Psoas muscle (tissue), 8 donors: ENCODE results near the gene HSPA12A. TPM values are rescaled to one million over a fixed set of nuclear protein-coding genes. Genes with fewer than 3 reads are reported as not detected.

Experiments
- ATAC-seq, 4 donors: fragments of 200-7000 bp; cut with Tn5 transposase; one replicate each; pipeline ENCODE4 v1.9.1; 2020; ENCODE audit warnings: moderate library complexity in 3 of 4, mild to moderate bottlenecking in 2 of 4
- DNase-seq, 2 donors: peaks; one replicate each; pipeline ENCODE4 v3.0.0-alpha.2; 2020
- H3K27ac ChIP-seq: fragments of 200-600 bp; one replicate; pipeline ENCODE4 v1.8.0; 2022
- H3K27me3 ChIP-seq, 3 donors: fragments of 200-600 bp in 1 of 3; one replicate each; pipeline versions ENCODE4 v1.6.1 to v1.8.0; 2013 to 2022; ENCODE audit warnings: low read length in 2 of 3, mild to moderate bottlenecking in 2 of 3, moderate library complexity in 1 of 3; ENCODE audit not compliant: insufficient read depth in 3 of 3
- H3K36me3 ChIP-seq, 2 donors: fragments of 200-600 bp in 1 of 2; one replicate each; pipeline versions ENCODE4 v1.6.1 to v1.8.0; 2013 to 2022; ENCODE audit warnings: low read depth in 1 of 2, mild to moderate bottlenecking in 1 of 2, moderate library complexity in 1 of 2; ENCODE audit not compliant: insufficient read depth in 1 of 2
- H3K4me1 ChIP-seq: fragments of 200-600 bp; one replicate; pipeline ENCODE4 v1.8.0; 2022
- H3K4me3 ChIP-seq: fragments of 200-600 bp; one replicate; pipeline ENCODE4 v1.8.0; 2022; ENCODE audit warnings: mild to moderate bottlenecking
- H3K9me3 ChIP-seq: fragments of 200-600 bp; one replicate; pipeline ENCODE4 v1.8.0; 2022
- CTCF ChIP-seq: fragments of 200-600 bp; IDR thresholded peaks from one replicate; pipeline ENCODE4 v1.8.0; 2022; ENCODE audit warnings: antibody characterized with exemption
- WGBS, 3 donors: extraction: QIAGEN DNeasy Blood & Tissue Kit; methylation state at CpG; one replicate each; pipeline versions ENCODE4 v1.1.6 to v1.1.7; 2013; 5-methylcytosine and 5-hydroxymethylcytosine counted together
- intact Hi-C, 2 donors: fragments of 100-400 bp; cut with DNase I; formaldehyde crosslinking; loops; one replicate each; pipeline versions ENCODE4 v1.11.0 to v1.14.2; 2022
- polyA plus RNA-seq, 3 donors: library from polyadenylated mRNA; stranded (reverse); fragments of 200-250 nt; gene quantifications; one replicate each; pipeline ENCODE4 v1.2.3, GENCODE V29; 2013
- total RNA-seq, 4 donors: library from RNA; stranded (reverse); fragmentation: NEBNext Ultra II Directional in 2 of 4; extraction: Animal tissue kit (Norgen Biotek cat#: 25700) in 2 of 4; gene quantifications; one replicate each; pipeline versions ENCODE4 v1.2.1 to v1.2.4, GENCODE V29; 2021 to 2023
- donor health status: healthy with polysubstance abuse.
- donor health status: DM: no; HTN: no; CAD: no; lungs with moderate emphysema.
- donor health status: Bipolar disorder and iron deficiency.
- donor health status: healthy.
- donor health status: DM: yes; HTN: yes; CAD: no.
- donor health status: DM: no; HTN: no; CAD: no.
- donor health status: DM: no; HTN: no; CAD: no.
- donor health status: DM: yes; HTN: yes; CAD: no.

Gene HSPA12A
- total and polyA plus RNA-seq, 7 donors = 2.6 to 11.4 (median 7.0) TPM

GRCh38 chr10:116708391-116708821, 34.0 kb downstream of the HSPA12A start:
- no peaks in the 10 kb centered on the region for H3K36me3 ChIP-seq
- WGBS, 3 donors = 75 to 81% (median 76%) methylated on average over 2 of the region's 2 CpGs
- H3K4me1 ChIP-seq = no peaks in the 10 kb centered on the region
- H3K4me3 ChIP-seq = no peak overlapping the region
- no peak overlapping the region for H3K27ac ChIP-seq
- DNase-seq (no peak), ATAC-seq (no peak)
- no peaks in the 10 kb centered on the region for H3K9me3 ChIP-seq
- intact Hi-C loops = no loop called here
- TF ChIP-seq CTCF = no peak
- peaks cover 0 to 1% (median 0%) of the 10 kb centered on the region in 3 donors for H3K27me3 ChIP-seq

GRCh38 chr10:116707981-116708380, 34.4 kb downstream of the HSPA12A start:
- Histone ChIP-seq H3K9me3 (no peaks in the 10 kb centered on the region), H3K27me3 (peaks cover 0 to 1% (median 0%) of the 10 kb centered on the region in 3 donors), H3K27ac (no peak overlapping the region), H3K4me1 (no peaks in the 10 kb centered on the region), H3K4me3 (no peak overlapping the region), H3K36me3 (no peaks in the 10 kb centered on the region)
- intact Hi-C loops = no loop called here
- TF ChIP-seq CTCF = no peak
- 47 to 60% (median 54%) methylated on average over 14 of the region's 14 CpGs for WGBS, 3 donors
- no peak for ATAC-seq
- DNase-seq = no peak

GRCh38 chr10:116706281-116706680, 36.1 kb downstream of the HSPA12A start:
- intact Hi-C loops = no loop called here
- no peaks in the 10 kb centered on the region for H3K4me1 ChIP-seq
- no peak for TF ChIP-seq CTCF
- no peak overlapping the region for H3K4me3 ChIP-seq
- peaks cover 0 to 1% (median 0%) of the 10 kb centered on the region in 3 donors for H3K27me3 ChIP-seq
- WGBS, 3 donors = 83 to 86% (median 84%) methylated on average over 9 of the region's 9 CpGs
- no peaks in the 10 kb centered on the region for H3K9me3 ChIP-seq
- H3K36me3 ChIP-seq = no peaks in the 10 kb centered on the region
- no peak overlapping the region for H3K27ac ChIP-seq
- no peak for DNase-seq
- ATAC-seq = no peak

- WGBS, 3 donors = 37 to 55% (median 54%) methylated on average over 7 of the region's 7 CpGs
- no peak for TF ChIP-seq CTCF
- no peak for DNase-seq
- intact Hi-C loops = no loop called here
- H3K36me3 ChIP-seq = no peaks in the 10 kb centered on the region
- no peak overlapping the region for H3K27ac ChIP-seq
- peaks cover 0 to 1% (median 0%) of the 10 kb centered on the region in 3 donors for H3K27me3 ChIP-seq
- H3K4me1 ChIP-seq = no peaks in the 10 kb centered on the region
- no peak overlapping the region for H3K4me3 ChIP-seq
- ATAC-seq = peak; percentile 49 to 92 (median 72)
- no peaks in the 10 kb centered on the region for H3K9me3 ChIP-seq
These were observed 36.9 kb downstream of the HSPA12A start for GRCh38 chr10:116705498-116705897.

GRCh38 chr10:116704926-116705325, 37.4 kb downstream of the HSPA12A start:
- DNase-seq (no peak), ATAC-seq (peak in 2 of 4 donors; percentile 43 to 44)
- peaks cover 0 to 1% (median 0%) of the 10 kb centered on the region in 3 donors for H3K27me3 ChIP-seq
- H3K36me3 ChIP-seq = no peaks in the 10 kb centered on the region
- TF ChIP-seq CTCF = no peak
- H3K9me3 ChIP-seq = no peaks in the 10 kb centered on the region
- no peaks in the 10 kb centered on the region for H3K4me1 ChIP-seq
- intact Hi-C loops = no loop called here
- WGBS, 3 donors = 45 to 53% (median 50%) methylated on average over 11 of the region's 11 CpGs
- no peak overlapping the region for H3K4me3 ChIP-seq
- H3K27ac ChIP-seq = no peak overlapping the region
